ENCODE results near the gene CHD6.

CHD6 gene

GRCh38 chr20:41358717-41359116 lies 259.5 kb downstream of the CHD6 start:
- no peak for TF ChIP-seq ZNF8 (CRISPR knock-in tag; IDR thresholded peaks at IDR 0.05)
- no peak for TF ChIP-seq BACH2 (CRISPR knock-in tag; IDR thresholded peaks at IDR 0.05; ENCODE audit: borderline replicate concordance)
- no peak for TF ChIP-seq TSHZ2 (CRISPR knock-in tag; IDR thresholded peaks at IDR 0.05)
- no peak for TF ChIP-seq TOX (CRISPR knock-in tag; IDR thresholded peaks at IDR 0.05; ENCODE audit: borderline replicate concordance)
- no peak for TF ChIP-seq SNAI2 (CRISPR knock-in tag; IDR thresholded peaks at IDR 0.05)
- TF ChIP-seq ZFP30 (CRISPR knock-in tag; IDR thresholded peaks at IDR 0.05) = no peak
- no peak for TF ChIP-seq PATZ1 (CRISPR knock-in tag; IDR thresholded peaks at IDR 0.05; ENCODE audit: borderline replicate concordance)
- TF ChIP-seq PPARA (CRISPR knock-in tag; IDR thresholded peaks at IDR 0.05; ENCODE audit: borderline replicate concordance) = no peak
- TF ChIP-seq, protein P1, sequence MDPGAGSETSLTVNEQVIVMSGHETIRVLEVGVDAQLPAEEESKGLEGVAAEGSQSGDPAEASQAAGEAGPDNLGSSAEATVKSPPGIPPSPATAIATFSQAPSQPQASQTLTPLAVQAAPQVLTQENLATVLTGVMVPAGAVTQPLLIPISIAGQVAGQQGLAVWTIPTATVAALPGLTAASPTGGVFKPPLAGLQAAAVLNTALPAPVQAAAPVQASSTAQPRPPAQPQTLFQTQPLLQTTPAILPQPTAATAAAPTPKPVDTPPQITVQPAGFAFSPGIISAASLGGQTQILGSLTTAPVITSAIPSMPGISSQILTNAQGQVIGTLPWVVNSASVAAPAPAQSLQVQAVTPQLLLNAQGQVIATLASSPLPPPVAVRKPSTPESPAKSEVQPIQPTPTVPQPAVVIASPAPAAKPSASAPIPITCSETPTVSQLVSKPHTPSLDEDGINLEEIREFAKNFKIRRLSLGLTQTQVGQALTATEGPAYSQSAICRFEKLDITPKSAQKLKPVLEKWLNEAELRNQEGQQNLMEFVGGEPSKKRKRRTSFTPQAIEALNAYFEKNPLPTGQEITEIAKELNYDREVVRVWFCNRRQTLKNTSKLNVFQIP (CRISPR knock-in tag; IDR thresholded peaks at IDR 0.05; ENCODE audit: borderline replicate concordance, low read depth) = no peak
- ATAC-seq = no peak

- TF ChIP-seq, protein P2, sequence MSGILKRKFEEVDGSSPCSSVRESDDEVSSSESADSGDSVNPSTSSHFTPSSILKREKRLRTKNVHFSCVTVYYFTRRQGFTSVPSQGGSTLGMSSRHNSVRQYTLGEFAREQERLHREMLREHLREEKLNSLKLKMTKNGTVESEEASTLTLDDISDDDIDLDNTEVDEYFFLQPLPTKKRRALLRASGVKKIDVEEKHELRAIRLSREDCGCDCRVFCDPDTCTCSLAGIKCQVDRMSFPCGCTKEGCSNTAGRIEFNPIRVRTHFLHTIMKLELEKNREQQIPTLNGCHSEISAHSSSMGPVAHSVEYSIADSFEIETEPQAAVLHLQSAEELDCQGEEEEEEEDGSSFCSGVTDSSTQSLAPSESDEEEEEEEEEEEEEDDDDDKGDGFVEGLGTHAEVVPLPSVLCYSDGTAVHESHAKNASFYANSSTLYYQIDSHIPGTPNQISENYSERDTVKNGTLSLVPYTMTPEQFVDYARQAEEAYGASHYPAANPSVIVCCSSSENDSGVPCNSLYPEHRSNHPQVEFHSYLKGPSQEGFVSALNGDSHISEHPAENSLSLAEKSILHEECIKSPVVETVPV (CRISPR knock-in tag; IDR thresholded peaks at IDR 0.05) = no peak
- TF ChIP-seq BACH2 (CRISPR knock-in tag; IDR thresholded peaks at IDR 0.05; ENCODE audit: borderline replicate concordance) = no peak
- no peak for ATAC-seq
Measured at GRCh38 chr20:41358230-41358629, 259.9 kb downstream of the CHD6 start.

DNA sequence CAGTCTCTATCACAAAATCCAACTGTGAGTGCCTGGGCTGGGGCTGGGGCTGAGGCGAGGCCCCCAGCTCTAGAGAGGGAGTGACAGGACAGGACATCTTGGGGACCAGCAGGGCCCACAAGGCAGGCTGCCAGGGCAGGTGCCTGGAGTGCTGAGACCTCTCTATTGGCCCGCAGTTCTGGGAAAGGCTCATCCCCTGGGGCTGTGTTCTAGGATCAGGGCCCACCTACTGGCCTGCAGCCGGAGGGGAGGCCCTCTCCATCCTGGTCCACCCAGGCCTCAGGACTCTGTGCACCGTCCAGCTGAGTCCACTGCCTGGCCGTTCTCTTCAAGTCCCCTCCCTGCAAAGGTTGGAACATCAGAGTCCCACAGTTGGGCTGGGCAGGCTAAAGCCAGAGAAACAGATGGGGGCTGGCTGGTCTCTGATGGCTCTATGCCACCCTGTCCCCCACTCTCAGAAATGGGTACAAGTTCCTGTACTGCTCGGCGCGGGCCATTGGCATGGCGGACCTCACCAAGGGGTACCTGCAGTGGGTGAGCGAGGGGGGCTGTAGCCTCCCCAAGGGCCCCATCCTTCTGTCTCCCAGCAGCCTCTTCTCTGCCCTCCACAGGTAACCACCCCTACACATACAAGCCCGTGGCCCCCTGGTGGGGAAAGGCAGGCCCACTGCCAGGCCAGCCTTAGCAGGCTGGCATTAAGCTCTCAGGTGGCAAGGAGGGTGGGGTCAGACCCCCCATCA lies 260.6 kb downstream of the CHD6 start:
- ATAC-seq = no peak

More for the DNA sequence above, 260.6 kb downstream of the CHD6 start:
- TF ChIP-seq, protein P2 (CRISPR knock-in tag; IDR thresholded peaks at IDR 0.05) = no peak
- TF ChIP-seq ARNTL (CRISPR knock-in tag; IDR thresholded peaks at IDR 0.05; ENCODE audit: borderline replicate concordance, low read depth) (no peak), ZNF565 (CRISPR knock-in tag; conservative IDR thresholded peaks at IDR 0.05; ENCODE audit: low read depth) (no peak), TCF4 (CRISPR knock-in tag; IDR thresholded peaks at IDR 0.05; ENCODE audit: borderline replicate concordance) (no peak), PPARA (CRISPR knock-in tag; IDR thresholded peaks at IDR 0.05; ENCODE audit: borderline replicate concordance) (no peak), PATZ1 (CRISPR knock-in tag; IDR thresholded peaks at IDR 0.05; ENCODE audit: borderline replicate concordance) (no peak), ZC3H10 (CRISPR knock-in tag; IDR thresholded peaks at IDR 0.05) (no peak), ZFP30 (CRISPR knock-in tag; IDR thresholded peaks at IDR 0.05) (no peak), OSR1 (CRISPR knock-in tag; IDR thresholded peaks at IDR 0.05) (no peak), ZNF8 (CRISPR knock-in tag; IDR thresholded peaks at IDR 0.05) (no peak), SNAI2 (CRISPR knock-in tag; IDR thresholded peaks at IDR 0.05) (no peak), ZNF70 (CRISPR knock-in tag; IDR thresholded peaks at IDR 0.05) (no peak), TSHZ2 (CRISPR knock-in tag; IDR thresholded peaks at IDR 0.05) (no peak)
- TF ChIP-seq, protein P1 (CRISPR knock-in tag; IDR thresholded peaks at IDR 0.05; ENCODE audit: borderline replicate concordance, low read depth) = no peak
